HFFc6 (cell line): Measurements from ENCODE around the gene SORCS2. TPM values are rescaled to one million over a fixed set of nuclear protein-coding genes. Genes with fewer than 3 reads are reported as not detected.

Experiments used
- DNase-seq: peaks from one replicate; pipeline ENCODE4 v3.0.0-alpha.2; 2018
- H3K27ac Mint-ChIP-seq: 2 replicates; pipeline ENCODE4 v1.8.0; 2020; ENCODE audit warnings: mild to moderate bottlenecking, mixed read lengths
- H3K27me3 Mint-ChIP-seq: 2 replicates; pipeline ENCODE4 v1.8.0; 2021; ENCODE audit warnings: mild to moderate bottlenecking, moderate library complexity, mixed read lengths; ENCODE audit not compliant: insufficient read depth
- H3K36me3 Mint-ChIP-seq: 2 replicates; pipeline ENCODE4 v1.8.0; 2021; ENCODE audit warnings: low read depth, mixed read lengths
- H3K4me1 Mint-ChIP-seq: 2 replicates; pipeline ENCODE4 v1.8.0; 2020; ENCODE audit warnings: low read depth, mixed read lengths
- H3K4me3 Mint-ChIP-seq: 2 replicates; pipeline ENCODE4 v1.8.0; 2020; ENCODE audit warnings: mild to moderate bottlenecking, moderate library complexity, mixed read lengths
- H3K9me3 Mint-ChIP-seq: 2 replicates; pipeline ENCODE4 v1.8.0; 2020; ENCODE audit warnings: mild to moderate bottlenecking, mixed read lengths
- CTCF ChIP-seq: fragments of 200-600 bp; sonication (generic); IDR thresholded peaks from 2 replicates; pipeline ENCODE4 v1.5.0; 2021; ENCODE audit warnings: antibody characterized with exemption, mild to moderate bottlenecking
- total RNA-seq, 6 experiments: library from RNA; stranded (reverse); fragmentation: NEBNext Ultra II Directional; extraction: Animal tissue kit (Norgen Biotek cat#: 25700); gene quantifications; 2 replicates in 1 of 6; 3 replicates in 5 of 6; pipeline ENCODE4 v1.2.3, GENCODE V29; 2021

The SORCS2 gene
- total RNA-seq, 6 experiments from 2014 or later, result 0.05 to 0.15 (median 0.12) TPM; not detected in 3

- H3K27ac Mint-ChIP-seq, result peak overlapping the region; percentile 95
Observed at GRCh38 chr4:7649411-7649740, 457.0 kb downstream of the SORCS2 start.

GRCh38 chr4:7649741-7650531, 457.6 kb downstream of the SORCS2 start:
- H3K27me3 Mint-ChIP-seq, result peaks cover 6% of the 10 kb centered on the region; the same call in 1 of the 2 replicates
- DNase-seq, result peak; percentile 98
- no peak for TF ChIP-seq CTCF
- peaks cover 12% of the 10 kb centered on the region for H3K36me3 Mint-ChIP-seq
- H3K4me3 Mint-ChIP-seq, result peak overlapping the region; percentile 62
- H3K27ac Mint-ChIP-seq, result peak overlapping the region; percentile 95
- H3K9me3 Mint-ChIP-seq, result peaks cover 17% of the 10 kb centered on the region
- H3K4me1 Mint-ChIP-seq, result peaks cover 60% of the 10 kb centered on the region

More at GRCh38 chr4:7649411-7649740, 457.0 kb downstream of the SORCS2 start:
- no peak for DNase-seq
- peaks cover 18% of the 10 kb centered on the region for H3K36me3 Mint-ChIP-seq
- TF ChIP-seq CTCF, result no peak
- peaks cover 60% of the 10 kb centered on the region for H3K4me1 Mint-ChIP-seq
- H3K4me3 Mint-ChIP-seq, result peak overlapping the region; percentile 62
- peaks cover 23% of the 10 kb centered on the region for H3K9me3 Mint-ChIP-seq
- H3K27me3 Mint-ChIP-seq, result peaks cover 8% of the 10 kb centered on the region

- H3K4me1 Mint-ChIP-seq, result peaks cover 60% of the 10 kb centered on the region
- peaks cover 8% of the 10 kb centered on the region for H3K36me3 Mint-ChIP-seq
- no peak; the same call in 1 of the 2 replicates for TF ChIP-seq CTCF
- H3K9me3 Mint-ChIP-seq, result peaks cover 12% of the 10 kb centered on the region
- H3K27me3 Mint-ChIP-seq, result peaks cover 6% of the 10 kb centered on the region; the same call in 1 of the 2 replicates
- H3K27ac Mint-ChIP-seq, result peak overlapping the region; percentile 67
- no peak for DNase-seq
- peak overlapping the region; percentile 23; the same call in 1 of the 2 replicates for H3K4me3 Mint-ChIP-seq
Observed at GRCh38 chr4:7650606-7651385, 458.5 kb downstream of the SORCS2 start.

DNA sequence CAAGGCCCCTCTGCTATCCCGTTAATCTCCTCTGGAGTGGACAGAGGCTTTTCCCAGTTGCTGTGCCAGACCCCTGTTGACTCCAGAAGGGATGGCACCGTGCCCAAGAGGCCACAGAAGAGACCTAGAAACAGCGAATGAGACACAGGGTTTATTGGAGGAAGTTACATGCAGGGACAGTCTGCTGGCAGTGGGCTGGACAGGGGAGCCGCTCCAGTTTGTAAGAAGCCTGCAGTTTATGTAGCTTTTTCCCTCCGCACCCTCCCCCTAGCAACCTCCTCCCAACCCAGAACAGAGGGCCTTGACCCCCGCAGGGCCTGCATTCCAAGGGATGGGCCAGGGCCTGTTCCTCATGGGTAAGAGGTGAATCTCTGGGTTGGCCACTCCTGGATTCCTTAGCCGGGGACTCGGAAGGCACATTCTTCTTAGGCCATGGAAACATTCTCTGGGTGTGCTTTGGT, 459.2 kb downstream of the SORCS2 start:
- H3K27me3 Mint-ChIP-seq, result peaks cover 6% of the 10 kb centered on the region
- peaks cover 55% of the 10 kb centered on the region for H3K4me1 Mint-ChIP-seq
- no peak overlapping the region for H3K4me3 Mint-ChIP-seq
- H3K36me3 Mint-ChIP-seq, result peaks cover 5% of the 10 kb centered on the region
- no peak; the same call in 1 of the 2 replicates for TF ChIP-seq CTCF
- DNase-seq, result no peak
- H3K9me3 Mint-ChIP-seq, result peaks cover 9% of the 10 kb centered on the region
- H3K27ac Mint-ChIP-seq, result peak overlapping the region; percentile 67

GRCh38 chr4:7652006-7652405, 459.7 kb downstream of the SORCS2 start:
- peaks cover 50% of the 10 kb centered on the region for H3K4me1 Mint-ChIP-seq
- no peak overlapping the region for H3K4me3 Mint-ChIP-seq

More at GRCh38 chr4:7652006-7652405, 459.7 kb downstream of the SORCS2 start:
- no peak for TF ChIP-seq CTCF
- H3K27me3 Mint-ChIP-seq, result peaks cover 6% of the 10 kb centered on the region
- no peak for DNase-seq
- H3K9me3 Mint-ChIP-seq, result peaks cover 5% of the 10 kb centered on the region; the same call in 1 of the 2 replicates
- H3K36me3 Mint-ChIP-seq, result peaks cover under 1% of the 10 kb centered on the region
- peak overlapping the region; percentile 67 for H3K27ac Mint-ChIP-seq
